HepG2 (cell line): ENCODE results near the gene PHKB. TPM values are rescaled to one million over a fixed set of nuclear protein-coding genes. Genes with fewer than 3 reads are reported as not detected.

Source experiments
- CC2D1A ChIP-seq: sonication (generic); formaldehyde crosslinking; IDR thresholded peaks from 2 replicates; pipeline ENCODE4 v1.8.1; 2023; ENCODE audit warnings: mild to moderate bottlenecking, missing genetic modification reagents
- ELF1 ChIP-seq: sonication (generic); formaldehyde crosslinking; IDR thresholded peaks from 2 replicates; pipeline ENCODE4 v1.4.0; 2020; ENCODE audit warnings: missing genetic modification reagents
- KDM5A ChIP-seq: fragments of 200-600 bp; sonication (generic); IDR thresholded peaks from 2 replicates; pipeline ENCODE4 v1.7.0; 2018; ENCODE audit warnings: antibody characterized with exemption, mild to moderate bottlenecking, low read length, borderline replicate concordance
- MLX ChIP-seq: IDR thresholded peaks from 2 replicates; pipeline ENCODE4 v1.6.1; 2016
- NBN ChIP-seq: fragments of 450-650 bp; conservative IDR thresholded peaks from 2 replicates; pipeline ENCODE4 v1.6.1; 2017
- NFYB ChIP-seq: sonication (generic); formaldehyde crosslinking; IDR thresholded peaks from 2 replicates; pipeline ENCODE4 v1.4.0; 2020; ENCODE audit warnings: missing genetic modification reagents
- NRL ChIP-seq: sonication (generic); formaldehyde crosslinking; IDR thresholded peaks from 2 replicates; pipeline ENCODE4 v1.5.0; 2020; ENCODE audit warnings: missing genetic modification reagents, mild to moderate bottlenecking, moderate library complexity, borderline replicate concordance
- TFDP1 ChIP-seq: IDR thresholded peaks from 2 replicates; pipeline ENCODE4 v1.6.1; 2016; ENCODE audit warnings: missing compliant biosample characterization, missing genetic modification reagents, borderline replicate concordance
- THAP9 ChIP-seq: sonication (generic); formaldehyde crosslinking; IDR thresholded peaks from 2 replicates; pipeline ENCODE4; 2020; ENCODE audit warnings: missing genetic modification reagents, mild to moderate bottlenecking, borderline replicate concordance
- TMF1 ChIP-seq: sonication (generic); formaldehyde crosslinking; IDR thresholded peaks from 2 replicates; pipeline ENCODE4 v1.8.1; 2022; ENCODE audit warnings: low read depth, missing genetic modification reagents
- ZNF12 ChIP-seq: sonication (generic); formaldehyde crosslinking; IDR thresholded peaks from 2 replicates; pipeline ENCODE4 v1.5.0; 2020; ENCODE audit warnings: missing genetic modification reagents
- ZNF264 ChIP-seq: sonication (generic); formaldehyde crosslinking; IDR thresholded peaks from 2 replicates; pipeline ENCODE4 v1.4.0; 2020; ENCODE audit warnings: missing genetic modification reagents
- ZNF282 ChIP-seq: fragments of 450-650 bp; IDR thresholded peaks from 2 replicates; pipeline ENCODE4 v1.6.1; 2018; ENCODE audit not compliant: partially characterized antibody
- ZNF343 ChIP-seq: sonication (generic); formaldehyde crosslinking; IDR thresholded peaks from 2 replicates; pipeline ENCODE4 v1.4.0; 2020; ENCODE audit warnings: mild to moderate bottlenecking, missing genetic modification reagents
- ZNF407 ChIP-seq: sonication (generic); formaldehyde crosslinking; IDR thresholded peaks from one replicate; pipeline ENCODE4 v1.5.1; 2020; ENCODE audit warnings: mild to moderate bottlenecking, missing genetic modification reagents; ENCODE audit errors: not compliant biosample characterization
- ZNF598 ChIP-seq: sonication (generic); formaldehyde crosslinking; IDR thresholded peaks from 2 replicates; pipeline ENCODE4 v1.5.1; 2020; ENCODE audit warnings: mild to moderate bottlenecking, missing genetic modification reagents, borderline replicate concordance
- polyA plus RNA-seq, 8 experiments: library from polyadenylated mRNA; depleted of rRNA in 3 of 8; stranded (reverse) in 7 of 8; unstranded in 1 of 8; fragments of >200 nt; fragmentation: Illumina TruSeq in 4 of 8; extraction: Trizol in 4 of 8; gene quantifications; 2 replicates each; pipeline versions ENCODE4 v1.2.1 to v1.2.3, GENCODE V29; 2011 to 2016; ENCODE audit warnings: low read depth in 4 of 8, missing spikeins in 1 of 8, mixed read lengths in 1 of 8; ENCODE audit not compliant: insufficient read depth in 1 of 8
- total RNA-seq, 5 experiments: library from RNA; depleted of rRNA; stranded (reverse); fragments of >200 nt; fragmentation: Illumina TruSeq; extraction: Trizol; gene quantifications; 2 replicates each; pipeline ENCODE4 v1.2.3, GENCODE V29; 2016; ENCODE audit warnings: low read depth in 1 of 5

PHKB gene
- total and polyA plus RNA-seq, 2 of the 13 experiments (the other 11 are each of a cell fraction or from before 2014, with no cell fraction given) = 66.0 to 80.8 TPM

- TF ChIP-seq THAP9 (CRISPR knock-in tag) (no peak; the same call in 1 of the 2 replicates), NFYB (CRISPR knock-in tag) (no peak), ZNF282 (no peak), NRL (CRISPR knock-in tag) (peak; percentile 62), ZNF264 (CRISPR knock-in tag) (no peak; the same call in 1 of the 2 replicates), ELF1 (peak; percentile 91), ZNF407 (CRISPR knock-in tag) (no peak), ZNF598 (CRISPR knock-in tag) (0 out of 2 replicates have a peak, but pooled peaks have one; percentile 57), KDM5A (peak; percentile 79; the same call in 1 of the 2 replicates), MLX (CRISPR knock-in tag) (no peak), ZNF343 (CRISPR knock-in tag) (peak; percentile 92), NBN (no peak), CC2D1A (CRISPR knock-in tag) (no peak), TMF1 (CRISPR knock-in tag) (no peak; the same call in 1 of the 2 replicates), ZNF12 (CRISPR knock-in tag) (peak; percentile 53; the same call in 1 of the 2 replicates), TFDP1 (CRISPR knock-in tag) (no peak; the same call in 1 of the 2 replicates)
These were observed at the start of gene PHKB, which contains the start of gene ITFG1 (continued) for GRCh38 chr16:47460711-47461597.
